ENCODE data around the gene MRS2.
"Not testable (repeated sequence)": the region's sequence is repeated elsewhere in the genome, so short reads cannot be mapped to it uniquely, and the experiment has no call there.

Gene MRS2

GRCh38 chr6:24376871-24377270 lies 25.9 kb upstream of the MRS2 start:
- Histone ChIP-seq H3K4me1 (ENCODE audit: control insufficient read depth, insufficient read depth, low read length) (no peaks in the 10 kb centered on the region), H3K27me3 (ENCODE audit: control insufficient read depth, insufficient read depth, low read length) (no peaks in the 10 kb centered on the region), H3K36me3 (ENCODE audit: control insufficient read depth, insufficient read depth, low read length) (no peaks in the 10 kb centered on the region), H3K9ac (ENCODE audit: low read depth, low read length) (no peak overlapping the region), H3K9me3 (ENCODE audit: control insufficient read depth, insufficient read depth, low read length) (no peaks in the 10 kb centered on the region), H3K4me3 (ENCODE audit: low read depth, low read length) (no peak overlapping the region)

- Histone ChIP-seq H3K9me3 (ENCODE audit: control insufficient read depth, insufficient read depth, low read length) (no peaks in the 10 kb centered on the region), H3K4me3 (ENCODE audit: low read depth, low read length) (no peak overlapping the region), H3K9ac (ENCODE audit: low read depth, low read length) (no peak overlapping the region), H3K27me3 (ENCODE audit: control insufficient read depth, insufficient read depth, low read length) (no peaks in the 10 kb centered on the region), H3K36me3 (ENCODE audit: control insufficient read depth, insufficient read depth, low read length) (no peaks in the 10 kb centered on the region), H3K4me1 (ENCODE audit: control insufficient read depth, insufficient read depth, low read length) (no peaks in the 10 kb centered on the region)
Measured at GRCh38 chr6:24378473-24379097, 24.2 kb upstream of the MRS2 start.

- no peak overlapping the region for H3K9ac ChIP-seq (ENCODE audit: low read depth, low read length)
- no peaks in the 10 kb centered on the region for H3K9me3 ChIP-seq (ENCODE audit: control insufficient read depth, insufficient read depth, low read length)
- H3K4me1 ChIP-seq (ENCODE audit: control insufficient read depth, insufficient read depth, low read length): no peaks in the 10 kb centered on the region
- H3K36me3 ChIP-seq (ENCODE audit: control insufficient read depth, insufficient read depth, low read length): no peaks in the 10 kb centered on the region
- H3K27me3 ChIP-seq (ENCODE audit: control insufficient read depth, insufficient read depth, low read length): no peaks in the 10 kb centered on the region
- H3K4me3 ChIP-seq (ENCODE audit: low read depth, low read length): no peak overlapping the region
Measured at GRCh38 chr6:24381476-24382219, 21.1 kb upstream of the MRS2 start.

GRCh38 chr6:24382220-24382540 lies 20.6 kb upstream of the MRS2 start:
- H3K9ac ChIP-seq (ENCODE audit: low read depth, low read length): no peak overlapping the region
- H3K27me3 ChIP-seq (ENCODE audit: control insufficient read depth, insufficient read depth, low read length): no peaks in the 10 kb centered on the region

GRCh38 chr6:24382891-24383494 lies 19.7 kb upstream of the MRS2 start:
- not testable (repeated sequence) for H3K9ac ChIP-seq (ENCODE audit: low read depth, low read length); H3K4me3 ChIP-seq (ENCODE audit: low read depth, low read length); H3K27me3 ChIP-seq (ENCODE audit: control insufficient read depth, insufficient read depth, low read length); H3K9me3 ChIP-seq (ENCODE audit: control insufficient read depth, insufficient read depth, low read length); H3K36me3 ChIP-seq (ENCODE audit: control insufficient read depth, insufficient read depth, low read length); H3K4me1 ChIP-seq (ENCODE audit: control insufficient read depth, insufficient read depth, low read length)

More at GRCh38 chr6:24382220-24382540, 20.6 kb upstream of the MRS2 start:
- Histone ChIP-seq H3K4me3 (ENCODE audit: low read depth, low read length) (no peak overlapping the region), H3K4me1 (ENCODE audit: control insufficient read depth, insufficient read depth, low read length) (no peaks in the 10 kb centered on the region), H3K9me3 (ENCODE audit: control insufficient read depth, insufficient read depth, low read length) (no peaks in the 10 kb centered on the region), H3K36me3 (ENCODE audit: control insufficient read depth, insufficient read depth, low read length) (no peaks in the 10 kb centered on the region)

GRCh38 chr6:24384369-24385130 lies 18.2 kb upstream of the MRS2 start:
- H3K4me3 ChIP-seq (ENCODE audit: low read depth, low read length); H3K27me3 ChIP-seq (ENCODE audit: control insufficient read depth, insufficient read depth, low read length); H3K9ac ChIP-seq (ENCODE audit: low read depth, low read length); H3K4me1 ChIP-seq (ENCODE audit: control insufficient read depth, insufficient read depth, low read length); H3K36me3 ChIP-seq (ENCODE audit: control insufficient read depth, insufficient read depth, low read length); H3K9me3 ChIP-seq (ENCODE audit: control insufficient read depth, insufficient read depth, low read length): not testable (repeated sequence)

GRCh38 chr6:24385536-24386269 lies 17.0 kb upstream of the MRS2 start:
- Histone ChIP-seq H3K9me3 (ENCODE audit: control insufficient read depth, insufficient read depth, low read length) (no peaks in the 10 kb centered on the region), H3K4me1 (ENCODE audit: control insufficient read depth, insufficient read depth, low read length) (no peaks in the 10 kb centered on the region), H3K36me3 (ENCODE audit: control insufficient read depth, insufficient read depth, low read length) (no peaks in the 10 kb centered on the region), H3K9ac (ENCODE audit: low read depth, low read length) (no peak overlapping the region), H3K27me3 (ENCODE audit: control insufficient read depth, insufficient read depth, low read length) (no peaks in the 10 kb centered on the region), H3K4me3 (ENCODE audit: low read depth, low read length) (no peak overlapping the region)

- no peaks in the 10 kb centered on the region for H3K36me3 ChIP-seq (ENCODE audit: control insufficient read depth, insufficient read depth, low read length)
- no peaks in the 10 kb centered on the region for H3K27me3 ChIP-seq (ENCODE audit: control insufficient read depth, insufficient read depth, low read length)
- H3K9ac ChIP-seq (ENCODE audit: low read depth, low read length): no peak overlapping the region
- H3K9me3 ChIP-seq (ENCODE audit: control insufficient read depth, insufficient read depth, low read length): no peaks in the 10 kb centered on the region
- no peak overlapping the region for H3K4me3 ChIP-seq (ENCODE audit: low read depth, low read length)
- H3K4me1 ChIP-seq (ENCODE audit: control insufficient read depth, insufficient read depth, low read length): no peaks in the 10 kb centered on the region
Measured at GRCh38 chr6:24387818-24388217, 14.9 kb upstream of the MRS2 start.

GRCh38 chr6:24391208-24391607 lies 11.5 kb upstream of the MRS2 start:
- Histone ChIP-seq H3K36me3 (ENCODE audit: control insufficient read depth, insufficient read depth, low read length) (no peaks in the 10 kb centered on the region), H3K4me1 (ENCODE audit: control insufficient read depth, insufficient read depth, low read length) (no peaks in the 10 kb centered on the region), H3K9ac (ENCODE audit: low read depth, low read length) (no peak overlapping the region), H3K4me3 (ENCODE audit: low read depth, low read length) (no peak overlapping the region), H3K27me3 (ENCODE audit: control insufficient read depth, insufficient read depth, low read length) (no peaks in the 10 kb centered on the region), H3K9me3 (ENCODE audit: control insufficient read depth, insufficient read depth, low read length) (peaks cover 3% of the 10 kb centered on the region)

GRCh38 chr6:24391756-24392405 lies 10.9 kb upstream of the MRS2 start:
- H3K9ac ChIP-seq (ENCODE audit: low read depth, low read length): no peak overlapping the region
- no peak overlapping the region for H3K4me3 ChIP-seq (ENCODE audit: low read depth, low read length)
- no peaks in the 10 kb centered on the region for H3K4me1 ChIP-seq (ENCODE audit: control insufficient read depth, insufficient read depth, low read length)
- no peaks in the 10 kb centered on the region for H3K27me3 ChIP-seq (ENCODE audit: control insufficient read depth, insufficient read depth, low read length)
- H3K9me3 ChIP-seq (ENCODE audit: control insufficient read depth, insufficient read depth, low read length): peaks cover 10% of the 10 kb centered on the region
- H3K36me3 ChIP-seq (ENCODE audit: control insufficient read depth, insufficient read depth, low read length): no peaks in the 10 kb centered on the region
